ENCODE measurements around the gene ROR1. TPM values are rescaled to one million over a fixed set of nuclear protein-coding genes. Genes with fewer than 3 reads are reported as not detected.

The ROR1 gene
- total and polyA plus RNA-seq, 2 of the 13 experiments (the other 11 are each of a cell fraction or from before 2014, with no cell fraction given) = 0.58 to 2.3 TPM

GRCh38 chr1:63827411-63828321 is 53.8 kb downstream of the ROR1 start:
- CTCF ChIA-PET (ENCODE audit: low intra/inter-chr PET ratio, low total read pairs) = no interaction called here
- BruUV-seq (replicated peaks) = no TSS peak
- no peak overlapping the region for H3K9ac ChIP-seq (ENCODE audit: insufficient read depth, low read depth, low read length)
- TF ChIP-seq CENPX (CRISPR knock-in tag; IDR thresholded peaks at IDR 0.05) (no peak), MXI1 (IDR thresholded peaks at IDR 0.05; ENCODE audit: borderline replicate concordance, low read depth, low read length) (no peak), ZFAT (CRISPR knock-in tag; conservative IDR thresholded peaks at IDR 0.05) (no peak), PAXIP1 (CRISPR knock-in tag; conservative IDR thresholded peaks at IDR 0.05) (no peak), ZKSCAN8 (CRISPR knock-in tag; IDR thresholded peaks at IDR 0.05; ENCODE audit: borderline replicate concordance) (no peak), TERF1 (CRISPR knock-in tag; IDR thresholded peaks at IDR 0.05) (no peak), ZNF777 (CRISPR knock-in tag; IDR thresholded peaks at IDR 0.05) (no peak), PRDM10 (CRISPR knock-in tag; IDR thresholded peaks at IDR 0.05; ENCODE audit: low read depth) (no peak), MAFK (conservative IDR thresholded peaks at IDR 0.05 in 1 of 2, IDR thresholded peaks at IDR 0.05 in 1 of 2; ENCODE audit: low read length in 2 of 2) (no peak), SOX13 (IDR thresholded peaks at IDR 0.05) (no peak), SOX13 (CRISPR knock-in tag; conservative IDR thresholded peaks at IDR 0.05 in 1 of 2, IDR thresholded peaks at IDR 0.05 in 1 of 2) (no peak), ZNF3 (CRISPR knock-in tag; IDR thresholded peaks at IDR 0.05) (no peak), JUN (CRISPR knock-in tag; IDR thresholded peaks at IDR 0.05) (no peak), THAP8 (CRISPR knock-in tag; IDR thresholded peaks at IDR 0.05; ENCODE audit: borderline replicate concordance) (no peak), MED13 (CRISPR knock-in tag; IDR thresholded peaks at IDR 0.05) (no peak)

More at GRCh38 chr1:63827411-63828321, 53.8 kb downstream of the ROR1 start:
- Histone ChIP-seq H3K4me2 (ENCODE audit: low read depth, low read length) (no peak overlapping the region), H3K36me3 (replicated peaks in 1 of 2; ENCODE audit: control insufficient read depth in 1 of 2, insufficient read depth in 2 of 2, low read length in 2 of 2) (no peaks in the 10 kb centered on the region), H3K4me1 (ENCODE audit: insufficient read depth, low read length) (no peaks in the 10 kb centered on the region), H3K27ac (ENCODE audit: extremely low read length, insufficient read depth, low read length) (no peak overlapping the region), H3K4me3 (replicated peaks in 1 of 3; ENCODE audit: insufficient read depth in 1 of 3, low read depth in 2 of 3, low read length in 3 of 3) (no peak overlapping the region), H3K9me3 (ENCODE audit: low read length) (no peaks in the 10 kb centered on the region), H3K79me2 (ENCODE audit: insufficient read depth, low read length) (no peaks in the 10 kb centered on the region), H4K20me1 (ENCODE audit: insufficient read depth, low read length) (no peaks in the 10 kb centered on the region), H3K27me3 (ENCODE audit: control insufficient read depth in 1 of 2, insufficient read depth in 2 of 2, low read length in 2 of 2) (no peaks in the 10 kb centered on the region), H2AFZ (ENCODE audit: low read length) (no peak overlapping the region)
- FAIRE-seq (no peak), DNase-seq (ENCODE audit: low spot score) (no peak), ATAC-seq (no peak)
- in situ Hi-C loops (cut with HindIII; ENCODE audit: extremely low pct_ligation_motif_present, low pct_unique_long_range_greater_than_20kb) (no loop called here), intact Hi-C loops (cut with micrococcal nuclease; ENCODE audit: unreplicated experiment) (no loop called here)
- POLR2A ChIA-PET = no interaction called here
- 11% methylated on average over 5 of the region's 5 CpGs for WGBS (ENCODE audit: low lambda C conversion rate)

Measured in HepG2 (cell line).